ENCODE data around the gene CYGB. TPM values are rescaled to one million over a fixed set of nuclear protein-coding genes. Genes with fewer than 3 reads are reported as not detected.
"Not testable (repeated sequence)": the region's sequence is repeated elsewhere in the genome, so short reads cannot be mapped to it uniquely, and the experiment has no call there.

The CYGB gene
- total RNA-seq, 1 donor from 2014 or later: 12.2 TPM

DNA sequence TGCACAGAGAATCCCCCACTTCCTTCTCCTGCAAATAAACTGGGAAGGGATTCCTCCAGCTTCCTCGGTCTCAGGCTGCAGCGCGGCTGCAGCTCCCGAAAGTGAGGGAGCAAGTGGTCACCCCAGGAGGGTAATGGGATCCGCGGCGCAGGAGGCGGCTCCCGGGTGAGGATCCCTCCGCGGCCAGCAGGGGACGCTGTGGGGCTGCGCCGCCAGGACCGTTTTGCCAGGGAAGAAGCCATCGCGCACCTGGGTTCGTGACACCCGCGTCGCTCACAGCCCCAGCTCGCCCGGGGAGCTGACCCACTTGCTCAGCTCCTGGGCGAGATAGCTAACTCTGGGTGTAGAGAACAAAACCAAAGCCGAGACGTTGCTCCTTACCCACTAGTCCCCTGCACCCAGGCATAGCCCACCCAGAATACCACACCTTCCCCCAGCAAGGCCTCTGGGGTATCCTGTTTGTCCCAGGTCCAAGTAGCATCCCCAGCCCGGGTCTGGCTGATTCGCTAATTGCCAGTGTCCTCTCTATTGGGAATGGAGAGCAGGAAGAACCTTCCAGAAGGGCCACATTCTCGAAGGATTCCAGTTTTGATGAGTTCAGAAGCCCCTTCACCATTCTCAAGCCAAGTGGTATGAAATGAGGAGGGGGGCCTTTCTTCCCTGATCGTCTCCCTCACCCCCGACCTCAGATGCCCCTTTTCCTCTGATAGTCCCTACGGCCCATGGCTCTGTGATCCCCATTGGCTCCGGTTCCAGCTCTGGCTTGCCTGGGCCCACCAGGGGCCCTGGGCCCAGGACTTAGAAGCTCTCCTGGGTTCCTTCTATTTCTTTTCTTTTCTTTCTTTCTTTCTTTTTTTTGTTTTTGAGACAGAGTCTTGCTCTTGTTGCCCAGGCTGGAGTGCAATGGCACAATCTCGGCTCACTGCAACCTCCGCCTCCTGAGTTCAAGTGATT, 14.1 kb downstream of the CYGB start:
- DNase-seq: peak; percentile 74

DNA sequence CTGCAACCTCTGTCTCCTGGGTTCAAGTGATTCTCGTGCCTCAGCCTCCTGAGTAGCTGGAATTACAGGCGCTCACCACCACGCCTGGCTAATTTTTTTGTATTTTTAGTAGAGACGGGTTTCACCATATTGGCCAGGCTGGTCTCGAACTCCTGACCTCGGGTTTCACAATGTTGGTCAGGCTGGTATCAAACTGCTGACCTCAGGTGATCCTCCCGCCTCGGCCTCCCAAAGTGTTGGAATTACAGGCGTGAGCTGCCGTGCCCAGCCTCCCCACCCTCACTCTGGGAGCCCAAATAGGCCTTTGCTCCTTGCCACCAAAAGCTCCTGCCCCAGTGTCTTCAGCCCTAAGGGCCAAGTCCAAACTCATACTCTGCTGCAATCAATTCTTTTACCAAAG, 15.8 kb downstream of the CYGB start:
- not testable (repeated sequence) for DNase-seq

GRCh38 chr17:76521262-76521661, 16.2 kb downstream of the CYGB start:
- DNase-seq: no peak

- DNase-seq: peak; percentile 64
Observed at GRCh38 chr17:76519048-76519966, 18.2 kb downstream of the CYGB start.

- no peak for DNase-seq
Observed at GRCh38 chr17:76517638-76518038, 19.9 kb downstream of the CYGB start.

DNA sequence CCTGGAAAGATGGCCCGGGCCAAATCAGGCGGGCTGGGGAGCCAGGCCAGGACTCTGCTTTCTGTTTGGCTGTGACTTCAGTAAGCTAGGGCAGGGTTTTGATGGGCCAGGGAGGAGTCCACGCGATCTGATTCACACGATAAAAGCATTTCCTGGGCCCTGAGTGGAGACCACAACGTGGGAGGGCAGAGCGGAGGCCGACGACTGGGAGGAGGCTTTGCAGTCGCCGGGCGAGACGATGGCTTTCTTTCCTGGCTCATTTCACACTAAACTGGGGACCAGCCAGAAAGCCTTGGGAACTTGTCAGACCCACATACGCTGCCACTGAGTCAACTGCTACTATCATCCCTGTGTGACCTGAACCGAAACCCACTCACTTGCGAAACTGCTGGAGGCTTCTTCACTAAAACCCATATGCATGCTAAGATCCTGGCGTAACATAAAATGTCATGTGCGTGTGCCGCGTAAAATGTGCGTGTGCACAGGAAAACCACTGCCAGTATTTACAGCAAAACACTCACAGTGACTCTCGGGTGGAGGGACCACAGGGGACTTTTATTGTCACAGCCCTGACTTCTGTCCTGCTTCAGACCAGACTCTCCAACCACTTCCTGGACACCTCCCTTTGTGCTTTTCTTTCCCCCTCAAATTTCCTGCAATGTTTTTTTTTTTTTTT, 22.1 kb downstream of the CYGB start:
- DNase-seq: peak; percentile 15

DNA sequence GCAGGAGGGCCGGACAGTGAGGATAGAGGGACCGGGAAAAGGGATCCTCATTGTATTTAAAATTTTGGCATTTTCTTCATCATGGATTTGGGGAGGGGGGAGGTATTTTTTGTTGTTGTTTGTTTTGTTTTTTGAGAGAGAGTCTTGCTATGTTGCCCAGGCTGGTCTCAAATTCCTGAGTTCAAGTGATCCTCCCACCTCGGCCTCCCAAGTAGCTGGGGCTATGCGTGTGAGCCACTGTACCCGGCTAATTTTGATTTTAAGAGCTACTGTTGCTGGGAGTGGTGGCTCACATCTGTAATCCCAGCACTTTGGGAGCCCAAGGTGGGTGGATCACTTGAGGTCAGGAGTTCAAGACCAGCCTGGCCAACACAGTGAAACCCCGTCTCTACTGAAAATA, 23.2 kb downstream of the CYGB start:
- DNase-seq: not testable (repeated sequence)

DNA sequence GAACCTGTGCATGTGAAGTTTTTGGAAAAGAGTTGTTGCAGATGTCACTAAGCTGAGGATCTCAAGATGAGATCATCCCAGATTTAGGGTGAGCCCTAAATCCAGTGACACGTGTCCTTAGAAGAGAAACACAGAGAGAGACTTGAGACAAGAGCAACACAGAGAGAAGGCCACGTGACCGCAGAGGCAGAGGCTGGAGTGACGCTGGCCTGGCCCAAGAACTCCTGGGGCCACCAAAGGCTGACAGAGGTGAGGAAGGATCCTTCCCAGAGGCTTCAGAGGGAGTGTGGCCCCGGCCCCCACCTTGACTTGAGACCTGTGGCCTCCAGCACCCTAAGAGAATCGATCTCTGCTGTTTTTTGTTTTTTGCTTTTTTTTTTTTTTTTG, 24.2 kb downstream of the CYGB start:
- no peak for DNase-seq

DNA sequence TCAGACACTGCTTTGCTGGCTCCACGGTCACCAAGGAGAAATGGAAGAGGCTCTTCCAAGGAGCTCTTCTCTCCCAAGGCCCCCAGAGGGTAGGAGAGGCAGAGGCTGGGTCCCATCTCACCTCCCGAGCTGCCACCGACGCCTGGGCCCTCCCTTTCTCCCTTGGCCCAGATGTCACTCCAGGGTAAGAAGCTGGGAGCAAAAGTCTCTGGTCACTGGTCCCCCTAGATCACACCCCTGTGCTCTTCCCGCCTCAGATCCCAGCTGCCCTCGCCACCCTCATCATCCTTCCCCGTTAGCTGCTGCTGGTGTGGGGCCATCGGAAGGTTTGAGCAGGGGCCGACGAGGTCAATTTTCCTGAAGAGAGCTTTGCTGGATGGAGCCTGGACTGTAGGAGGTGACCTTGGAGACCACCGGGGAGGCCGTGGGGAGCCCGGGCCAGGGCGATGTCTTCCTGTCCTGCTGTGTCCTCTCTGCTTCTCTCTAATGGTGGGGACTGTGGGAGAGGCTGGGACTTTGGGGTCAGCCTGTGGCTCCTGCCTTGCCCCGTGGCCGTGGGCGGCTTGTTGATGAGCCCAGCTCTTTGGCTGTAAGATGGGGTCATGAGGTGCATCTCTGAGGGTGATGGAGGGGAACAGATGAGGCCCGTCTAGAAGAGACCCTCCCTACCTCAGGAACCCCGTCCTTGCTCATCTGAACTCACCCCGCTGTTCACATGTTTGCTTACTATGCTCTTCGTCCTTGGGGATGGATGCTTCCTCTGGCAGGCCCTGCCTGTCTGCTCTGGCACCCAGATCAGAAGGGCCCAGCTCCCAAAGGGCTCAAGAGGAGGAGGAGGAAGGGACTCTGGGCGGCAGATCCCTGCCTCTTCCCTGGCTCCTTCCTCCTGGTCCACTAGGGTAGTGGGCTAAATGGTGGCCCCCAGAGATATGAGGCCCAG, 24.9 kb downstream of the CYGB start:
- no peak for DNase-seq

- no peak for DNase-seq
Observed at GRCh38 chr17:76511668-76512365, 25.7 kb downstream of the CYGB start.

DNA sequence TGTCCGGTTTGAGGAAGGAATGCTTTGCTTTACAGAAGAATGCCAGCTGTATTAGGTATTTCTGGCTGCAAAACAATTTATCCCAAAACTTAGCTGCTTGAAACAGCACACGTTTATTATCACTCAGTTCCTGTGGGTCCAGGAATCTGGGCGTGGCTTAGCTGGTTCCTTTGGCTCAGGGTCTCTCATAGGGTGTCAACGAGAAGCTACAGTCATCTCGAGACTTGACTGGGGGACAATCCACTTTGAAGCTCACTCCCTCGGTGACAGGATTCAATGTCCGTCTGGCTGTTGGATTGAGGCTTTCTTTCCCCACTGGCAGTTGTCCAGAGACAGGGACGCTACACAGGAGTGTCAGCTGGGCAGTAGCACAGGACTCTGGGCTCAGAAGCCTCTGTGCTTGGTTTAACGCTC, 26.7 kb downstream of the CYGB start:
- DNase-seq: peak; percentile 37

DNA sequence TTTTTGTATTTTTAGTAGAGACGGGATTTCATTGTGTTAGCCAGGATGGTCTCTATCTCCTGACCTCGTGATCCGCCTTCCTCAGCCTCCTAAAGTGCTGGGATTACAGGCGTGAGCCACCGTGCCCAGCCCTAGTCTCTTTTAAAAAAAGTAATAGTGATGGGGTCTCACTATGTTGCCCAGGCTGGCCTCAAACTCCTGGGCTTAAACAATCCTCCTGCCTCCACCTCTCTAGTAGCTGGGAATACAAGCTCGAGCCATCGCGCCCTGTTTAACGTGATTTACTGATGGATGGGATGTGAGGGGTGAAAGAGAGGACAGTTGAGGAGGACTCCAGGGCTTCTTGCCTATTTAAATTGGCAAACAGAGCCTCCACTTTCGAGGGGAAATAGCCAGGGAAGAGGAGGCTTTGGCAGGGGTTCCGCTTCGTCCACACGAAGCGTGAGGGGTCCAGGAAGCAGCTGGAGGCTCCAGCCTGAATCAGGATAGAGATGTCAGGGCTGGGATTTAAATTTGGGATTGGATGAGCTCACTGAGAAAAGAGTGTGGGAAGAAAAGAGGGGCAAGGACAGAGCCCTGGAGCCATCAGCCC, 28.9 kb downstream of the CYGB start:
- DNase-seq: not testable (repeated sequence)

DNA sequence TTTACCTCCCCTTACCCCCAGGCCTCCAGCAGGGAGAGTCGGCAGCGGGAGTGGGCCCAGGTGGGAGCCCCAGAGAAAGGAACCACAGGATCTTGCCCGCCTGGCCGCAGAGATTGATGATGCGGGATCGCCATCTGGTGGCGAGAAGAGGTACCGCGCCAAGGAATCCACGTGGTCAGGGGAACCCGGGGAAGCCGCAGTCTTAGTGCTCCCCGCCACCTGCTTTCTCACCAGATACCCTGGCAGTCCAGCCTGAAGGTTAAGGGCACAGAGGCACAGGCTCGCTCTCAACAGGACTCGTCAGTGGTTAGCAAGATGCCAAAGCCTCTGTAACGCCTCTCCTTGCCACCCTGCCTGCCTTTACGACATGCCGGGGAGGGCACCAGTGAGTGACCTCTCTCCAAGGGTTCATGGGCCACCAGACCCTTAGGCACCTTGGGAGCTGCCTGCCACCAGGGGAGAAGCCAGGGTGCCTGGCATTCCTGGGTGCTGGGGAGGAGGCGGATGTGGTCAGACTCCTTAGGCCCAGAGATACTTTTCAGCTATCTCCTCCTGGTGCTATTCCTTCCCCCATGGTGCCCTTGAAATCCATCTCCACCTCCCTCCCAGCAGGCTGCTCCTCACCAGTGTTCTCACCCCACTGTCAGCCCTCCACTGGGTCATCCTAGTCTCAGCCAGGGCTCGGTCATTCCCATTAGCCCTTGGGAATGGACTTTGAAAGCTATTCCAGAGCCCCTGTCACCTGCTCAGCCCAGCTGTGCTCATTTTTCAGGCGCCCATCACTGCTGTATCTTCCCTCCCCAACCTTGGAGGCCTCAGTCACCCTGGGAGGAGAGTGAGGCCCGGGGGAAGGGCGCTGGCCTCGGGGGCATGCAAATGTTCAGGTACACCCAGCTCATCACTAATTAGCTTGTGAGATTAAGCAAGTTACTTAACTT, 30.8 kb downstream of the CYGB start:
- DNase-seq: peak; percentile 90

- DNase-seq: no peak
Observed at GRCh38 chr17:76504117-76504516, 33.4 kb downstream of the CYGB start.

DNA sequence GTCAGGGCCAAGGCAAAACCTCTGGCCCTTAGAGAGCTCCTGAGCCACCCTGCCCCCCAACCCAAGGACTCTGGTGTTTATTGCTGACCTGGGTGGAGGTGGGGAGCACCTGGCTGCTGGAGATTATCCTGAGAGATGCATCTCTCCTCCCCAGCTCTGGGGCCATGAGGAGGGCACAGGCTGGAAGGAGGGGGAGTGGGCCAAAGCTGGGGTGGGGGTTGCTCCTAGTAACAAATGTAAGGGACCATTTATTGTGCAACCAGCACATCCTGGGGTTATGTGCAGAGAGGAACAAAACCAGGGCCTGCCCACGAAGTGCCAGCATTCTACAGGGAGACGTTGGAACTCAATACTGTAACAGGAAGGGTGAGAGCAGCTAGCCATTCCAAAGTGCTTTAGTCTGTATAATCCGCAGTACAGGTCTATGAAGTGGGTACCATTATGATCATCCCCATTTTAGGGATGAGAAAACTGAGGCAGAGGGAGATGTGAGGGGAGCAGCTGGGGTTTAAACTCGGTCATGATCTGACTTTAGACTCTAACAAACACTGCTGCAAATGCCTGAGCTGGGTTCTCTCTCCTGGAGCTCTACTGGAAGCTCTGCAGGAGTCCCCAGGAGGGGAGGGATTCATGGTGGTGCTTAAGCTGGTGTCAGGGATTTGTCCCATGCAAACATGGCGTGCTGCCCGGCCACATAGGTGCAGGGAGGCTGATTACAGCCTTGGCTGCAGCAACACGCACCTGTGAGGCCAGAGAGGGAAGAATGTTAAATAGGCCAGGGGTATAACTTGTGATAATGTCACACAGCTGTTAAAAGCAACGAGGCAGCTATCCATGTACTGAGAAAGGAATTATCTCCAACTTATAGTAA, 34.9 kb downstream of the CYGB start:
- DNase-seq: no peak

GRCh38 chr17:76501827-76502307, 35.6 kb downstream of the CYGB start:
- no peak for DNase-seq

DNA sequence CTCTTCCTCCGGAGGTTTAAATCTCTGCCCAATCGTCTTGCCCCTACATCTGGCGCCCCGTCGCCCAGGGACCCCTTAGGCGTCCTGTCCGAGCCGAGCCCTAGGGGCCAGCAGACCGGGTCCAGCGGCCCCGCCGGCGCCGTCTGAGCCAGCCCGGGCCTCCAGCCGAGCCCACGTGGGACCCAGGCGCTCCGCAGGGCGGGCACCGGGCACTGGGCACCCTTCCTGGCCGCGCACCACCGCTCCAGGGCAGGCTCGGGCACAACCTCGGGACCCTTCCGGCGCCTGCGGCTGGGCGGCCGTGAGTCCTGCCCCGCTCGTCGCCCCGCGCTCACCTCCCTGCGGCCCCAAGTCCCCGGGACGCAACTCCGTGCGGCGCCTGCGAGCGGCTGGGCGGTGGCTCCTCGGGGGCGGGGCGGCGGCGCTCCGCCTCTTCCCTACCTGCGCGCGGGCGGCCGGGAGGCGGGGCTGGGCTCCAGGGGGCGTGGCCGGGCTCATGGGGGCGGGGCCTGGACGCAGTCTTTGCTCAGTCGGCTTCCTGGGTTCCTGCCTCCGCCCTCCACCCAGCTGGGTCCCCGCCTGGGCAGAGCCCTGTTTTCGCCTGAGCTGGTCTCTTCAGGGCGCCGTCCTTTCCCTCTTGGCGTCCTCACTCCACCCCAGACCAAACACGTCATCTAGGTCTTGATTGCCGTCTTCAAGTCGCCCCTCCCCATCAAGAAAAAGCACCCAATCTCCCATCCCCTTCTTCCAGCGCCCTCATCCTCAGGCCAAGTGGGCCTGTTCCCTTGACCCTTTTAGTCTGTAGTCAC, 36.3 kb downstream of the CYGB start, which contains the start of gene RHBDF2:
RHBDF2 (minus strand) TSS at position 406 of the 809 bp plus-strand sequence. CDS start 19,899 bp downstream, outside the sequence.
- DNase-seq: peak; percentile 79
